OCI-LY3 (cell line): ENCODE results near the gene NOL3.

Experiments used
- EZH2phosphoT487 ChIP-seq: fragments of 200-600 bp; shearing (Covaris generic); IDR thresholded peaks from 2 replicates; pipeline ENCODE4 v1.6.1; 2018; ENCODE audit warnings: antibody characterized with exemption, mixed run types, low read depth
- TF ChIP-seq, protein P1 (sequence below): fragments of 200-600, 300-600 bp; sonication (generic); IDR thresholded peaks from 2 replicates; pipeline ENCODE4 v1.5.1; 2014; ENCODE audit warnings: antibody characterized with exemption, low read length, low read depth

DNA sequence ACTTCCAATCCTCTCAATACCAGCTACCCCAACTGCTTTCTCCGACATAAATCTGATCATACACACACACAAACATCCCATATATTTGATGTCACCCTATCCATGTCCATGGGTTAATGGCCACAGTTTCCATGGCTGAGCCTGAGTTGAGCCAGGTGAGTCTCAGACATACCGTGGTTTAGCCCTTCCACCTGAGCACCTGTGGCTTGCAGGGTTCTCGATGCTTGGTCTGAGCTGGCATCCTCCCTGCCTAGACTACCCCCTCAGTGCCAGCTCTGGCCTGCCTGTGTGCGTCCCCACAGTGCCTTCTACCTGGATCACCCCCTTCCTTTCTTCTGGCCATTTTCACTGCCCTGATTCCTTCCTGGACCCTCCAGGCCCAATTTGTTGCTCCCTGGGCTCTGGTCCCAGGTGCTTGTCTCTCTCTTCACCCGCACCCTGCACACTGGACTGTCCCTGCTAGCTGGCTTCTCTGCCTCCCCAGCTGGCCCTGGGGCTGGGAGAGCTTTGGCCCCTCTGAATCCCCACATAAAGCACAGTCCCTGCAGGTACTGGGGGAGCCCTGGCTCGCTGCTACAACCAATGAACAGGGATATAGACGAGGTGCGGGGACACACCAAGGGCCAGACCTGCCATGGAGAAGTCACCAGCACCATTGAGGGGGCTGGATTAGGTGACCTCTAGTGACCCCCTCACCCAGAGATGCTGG is 35.9 kb downstream of the NOL3 start:
- TF ChIP-seq, protein P1, sequence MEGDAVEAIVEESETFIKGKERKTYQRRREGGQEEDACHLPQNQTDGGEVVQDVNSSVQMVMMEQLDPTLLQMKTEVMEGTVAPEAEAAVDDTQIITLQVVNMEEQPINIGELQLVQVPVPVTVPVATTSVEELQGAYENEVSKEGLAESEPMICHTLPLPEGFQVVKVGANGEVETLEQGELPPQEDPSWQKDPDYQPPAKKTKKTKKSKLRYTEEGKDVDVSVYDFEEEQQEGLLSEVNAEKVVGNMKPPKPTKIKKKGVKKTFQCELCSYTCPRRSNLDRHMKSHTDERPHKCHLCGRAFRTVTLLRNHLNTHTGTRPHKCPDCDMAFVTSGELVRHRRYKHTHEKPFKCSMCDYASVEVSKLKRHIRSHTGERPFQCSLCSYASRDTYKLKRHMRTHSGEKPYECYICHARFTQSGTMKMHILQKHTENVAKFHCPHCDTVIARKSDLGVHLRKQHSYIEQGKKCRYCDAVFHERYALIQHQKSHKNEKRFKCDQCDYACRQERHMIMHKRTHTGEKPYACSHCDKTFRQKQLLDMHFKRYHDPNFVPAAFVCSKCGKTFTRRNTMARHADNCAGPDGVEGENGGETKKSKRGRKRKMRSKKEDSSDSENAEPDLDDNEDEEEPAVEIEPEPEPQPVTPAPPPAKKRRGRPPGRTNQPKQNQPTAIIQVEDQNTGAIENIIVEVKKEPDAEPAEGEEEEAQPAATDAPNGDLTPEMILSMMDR, result no peak
- no peak for TF ChIP-seq EZH2phosphoT487
